GM12878 (cell line): ENCODE measurements around the gene MAPKAPK2. TPM values are rescaled to one million over a fixed set of nuclear protein-coding genes. Genes with fewer than 3 reads are reported as not detected.
A peak's percentile ranks its signal among the peaks of the same experiment; 100 is the strongest.

Experiments
- ATAC-seq: fragments of 200-7000 bp; cut with Tn5 transposase; 3 replicates; pipeline ENCODE4 v1.9.1; 2020; ENCODE audit warnings: mild to moderate bottlenecking, moderate library complexity
- BruUV-seq: library from RNA; stranded (reverse); fragments of 400-500 nt; replicated peaks from 2 replicates; lab custom pipeline; 2021; lab: Mats Ljungman, UMichigan
- CTCF ChIA-PET: fragments of 300-600 bp; sonication (Branson Sonifier 250); formaldehyde crosslinking; extraction: SDS; loops from one replicate; lab custom pipeline; 2021; ENCODE audit warnings: inconsistent platforms; lab: Yijun Ruan, JAX
- POLR2A ChIA-PET: fragments of 350-600 bp; formaldehyde crosslinking; extraction: SDS; loops from one replicate; lab custom pipeline; 2021; ENCODE audit warnings: inconsistent platforms; lab: Charles Lee
- RAD21 ChIA-PET: fragments of 300-600 bp; sonication (Branson Sonifier 250); formaldehyde crosslinking; loops from one replicate; lab custom pipeline; 2023; ENCODE audit warnings: antibody characterized with exemption; ENCODE audit not compliant: unreplicated experiment; lab: Charles Lee
- SMC1A ChIA-PET: fragments of 300-600 bp; sonication (Branson Sonifier 250); formaldehyde crosslinking; loops from one replicate; lab custom pipeline; 2023; ENCODE audit not compliant: unreplicated experiment, uncharacterized antibody; lab: Charles Lee
- DNase-seq: peaks from one replicate; pipeline ENCODE4 v3.0.0-alpha.2; 2011; ENCODE audit warnings: low read depth, low spot score
- FAIRE-seq: peaks from 3 replicates; lab custom pipeline; 2011; peaks lifted over from hg19 to GRCh38; lab: Jason Lieb, UNC
- H2AFZ ChIP-seq: 2 replicates; pipeline ENCODE4 v1.6.0; 2011; ENCODE audit warnings: low read depth, low read length, control low read depth; ENCODE audit not compliant: control insufficient read depth
- H3K27ac ChIP-seq: 2 replicates; pipeline ENCODE4 v1.5.1; 2011; ENCODE audit warnings: control low read depth; ENCODE audit not compliant: control insufficient read depth, insufficient read depth
- H3K27me3 ChIP-seq, 2 experiments: replicated peaks in 1 of 2; 2 replicates each; pipeline versions ENCODE4 v1.6.0 to v1.6.1; 2011; ENCODE audit warnings: low read length in 1 of 2; ENCODE audit not compliant: control insufficient read depth in 2 of 2, insufficient read depth in 2 of 2
- H3K36me3 ChIP-seq, 2 experiments: 2 replicates each; pipeline ENCODE4 v1.5.1; 2011; ENCODE audit warnings: low read length in 1 of 2; ENCODE audit not compliant: control insufficient read depth in 2 of 2, insufficient read depth in 2 of 2
- H3K4me1 ChIP-seq: 2 replicates; pipeline ENCODE4 v1.6.1; 2011; ENCODE audit warnings: mild to moderate bottlenecking, low read length, moderate library complexity, mixed read lengths; ENCODE audit not compliant: control insufficient read depth, insufficient read depth
- H3K4me2 ChIP-seq: 2 replicates; pipeline ENCODE4 v1.6.0; 2011; ENCODE audit warnings: control low read depth; ENCODE audit not compliant: control insufficient read depth, insufficient read depth
- H3K4me3 ChIP-seq: fragments of 200-600 bp; sonication (generic); 2 replicates; pipeline ENCODE4 v1.5.1; 2016
- H3K79me2 ChIP-seq: 2 replicates; pipeline ENCODE4 v1.6.0; 2011; ENCODE audit warnings: low read length; ENCODE audit not compliant: control insufficient read depth, insufficient read depth
- H3K9ac ChIP-seq: 2 replicates; pipeline ENCODE4 v1.8.0; 2011; ENCODE audit warnings: low read length, control low read depth, mixed read lengths; ENCODE audit not compliant: control insufficient read depth, insufficient read depth
- H3K9me3 ChIP-seq: replicated peaks from 3 replicates; pipeline ENCODE4 v1.5.1; 2011; ENCODE audit warnings: mild to moderate bottlenecking, low read length; ENCODE audit not compliant: control insufficient read depth, insufficient read depth
- H4K20me1 ChIP-seq: 2 replicates; pipeline ENCODE4 v1.6.0; 2011; ENCODE audit not compliant: control insufficient read depth, insufficient read depth
- BCL11A ChIP-seq: IDR thresholded peaks from 2 replicates; pipeline ENCODE4 v1.6.1; 2011; ENCODE audit warnings: low read depth, low read length
- CBFB ChIP-seq: IDR thresholded peaks from 2 replicates; pipeline ENCODE4 v1.6.1; 2016; ENCODE audit warnings: antibody characterized with exemption, low read depth
- CBX5 ChIP-seq: sonication (generic); IDR thresholded peaks from 2 replicates; pipeline ENCODE4 v1.6.1; 2016; ENCODE audit warnings: low read depth, moderate library complexity, mild to moderate bottlenecking, inconsistent platforms
- CHD1 ChIP-seq: IDR thresholded peaks from 2 replicates; pipeline ENCODE4 v1.6.1; 2012; ENCODE audit warnings: low read depth, low read length, improper control_type of control experiment
- CREB1 ChIP-seq: IDR thresholded peaks from 2 replicates; pipeline ENCODE4 v1.6.1; 2012; ENCODE audit warnings: low read depth, mild to moderate bottlenecking, inconsistent platforms
- ETV6 ChIP-seq, 2 experiments: fragments of 450-650 bp in 1 of 2; IDR thresholded peaks in 1 of 2; conservative IDR thresholded peaks in 1 of 2; 2 replicates each; pipeline ENCODE4 v1.6.1; 2014; ENCODE audit warnings: antibody characterized with exemption in 1 of 2, borderline replicate concordance in 1 of 2, low read depth in 1 of 2, mild to moderate bottlenecking in 1 of 2, moderate library complexity in 1 of 2
- FOS ChIP-seq: IDR thresholded peaks from 3 replicates; pipeline ENCODE4 v1.6.1; 2011; ENCODE audit warnings: borderline replicate concordance; ENCODE audit not compliant: insufficient read length; ENCODE audit errors: extremely low read depth
- JUND ChIP-seq: IDR thresholded peaks from 2 replicates; pipeline ENCODE4 v1.6.1; 2012; ENCODE audit warnings: low read depth, mild to moderate bottlenecking, low read length, improper control_type of control experiment, moderate library complexity
- NR2C1 ChIP-seq: fragments of 450-650 bp; IDR thresholded peaks from 2 replicates; pipeline ENCODE4 v1.6.1; 2017; ENCODE audit warnings: antibody characterized with exemption, mild to moderate bottlenecking, moderate library complexity
- NR2C2 ChIP-seq: IDR thresholded peaks from 2 replicates; pipeline ENCODE4 v1.6.1; 2011; ENCODE audit warnings: borderline replicate concordance, low read depth; ENCODE audit not compliant: control insufficient read depth, insufficient read length
- SMAD1 ChIP-seq: fragments of 450-650 bp; IDR thresholded peaks from 2 replicates; pipeline ENCODE4 v1.6.1; 2018; ENCODE audit warnings: mild to moderate bottlenecking, low read depth; ENCODE audit not compliant: partially characterized antibody
- STAT1 ChIP-seq: fragments of 450-650 bp; conservative IDR thresholded peaks from 2 replicates; pipeline ENCODE4 v1.6.1; 2014; ENCODE audit warnings: antibody characterized with exemption, mild to moderate bottlenecking
- WRNIP1 ChIP-seq: IDR thresholded peaks from 2 replicates; pipeline ENCODE4 v1.6.1; 2011; ENCODE audit warnings: low read depth, low read length, improper control_type of control experiment, borderline replicate concordance
- WGBS: methylation state at CpG from one replicate; pipeline ENCODE4 v1.1.6; 2016; ENCODE audit warnings: low lambda C conversion rate; ENCODE audit not compliant: insufficient replicate concordance, insufficient coverage; ENCODE audit errors: missing lambda C conversion rate; 5-methylcytosine and 5-hydroxymethylcytosine counted together
- in situ Hi-C: fragments of 300-500 bp; cut with MboI; formaldehyde crosslinking; loops from 9 replicates; pipeline ENCODE4 v1.14.3; 2018; ENCODE audit warnings: mixed read lengths
- intact Hi-C: fragments of 100-400 bp; cut with micrococcal nuclease; formaldehyde crosslinking; loops from one replicate; pipeline ENCODE4 v1.14.2; 2022; ENCODE audit not compliant: unreplicated experiment
- polyA plus RNA-seq, 11 experiments: library from polyadenylated mRNA; depleted of rRNA in 4 of 11; unstranded in 6 of 11; stranded (reverse) in 5 of 11; fragments of >200 nt; fragmentation: Nextera tagmentation in 4 of 11; fragmentation: Illumina TruSeq in 1 of 11; extraction: Ambion mirVana in 4 of 11; extraction: Trizol in 1 of 11; gene quantifications; 1 replicate in 1 of 11; 2 replicates in 10 of 11; pipeline versions ENCODE4 v1.2.1 to v1.2.3, GENCODE V29; 2011 to 2016; ENCODE audit warnings: inconsistent platforms in 2 of 11, missing spikeins in 2 of 11, low read depth in 1 of 11
- total RNA-seq, 4 experiments: library from RNA; depleted of rRNA in 3 of 4; stranded (reverse); fragments of >200 nt in 3 of 4; fragmentation: Illumina TruSeq in 1 of 4; extraction: Trizol in 1 of 4; gene quantifications; 2 replicates each; pipeline versions ENCODE4 v1.2.1 to v1.2.3, GENCODE V29; 2013 to 2021
- TF ChIP-seq, protein P1 (sequence below): IDR thresholded peaks from 2 replicates; pipeline ENCODE4 v1.6.1; 2011; ENCODE audit warnings: mild to moderate bottlenecking, low read depth, low read length, moderate library complexity; ENCODE audit not compliant: insufficient replicate concordance
- TF ChIP-seq, protein P2 (sequence below): IDR thresholded peaks from 2 replicates; pipeline ENCODE4 v1.6.1; 2011; ENCODE audit warnings: low read depth, low read length, improper control_type of control experiment, borderline replicate concordance
- TF ChIP-seq, protein P3 (sequence below): fragments of 150-350 bp; IDR thresholded peaks from 2 replicates; pipeline ENCODE4 v1.6.1; 2016; ENCODE audit warnings: low read depth, low read length

Gene MAPKAPK2
- total and polyA plus RNA-seq, 10 of the 15 experiments (the other 5 are each of a cell fraction or from before 2014, with no cell fraction given), result 0.72 to 92.2 (median 49.3) TPM

DNA sequence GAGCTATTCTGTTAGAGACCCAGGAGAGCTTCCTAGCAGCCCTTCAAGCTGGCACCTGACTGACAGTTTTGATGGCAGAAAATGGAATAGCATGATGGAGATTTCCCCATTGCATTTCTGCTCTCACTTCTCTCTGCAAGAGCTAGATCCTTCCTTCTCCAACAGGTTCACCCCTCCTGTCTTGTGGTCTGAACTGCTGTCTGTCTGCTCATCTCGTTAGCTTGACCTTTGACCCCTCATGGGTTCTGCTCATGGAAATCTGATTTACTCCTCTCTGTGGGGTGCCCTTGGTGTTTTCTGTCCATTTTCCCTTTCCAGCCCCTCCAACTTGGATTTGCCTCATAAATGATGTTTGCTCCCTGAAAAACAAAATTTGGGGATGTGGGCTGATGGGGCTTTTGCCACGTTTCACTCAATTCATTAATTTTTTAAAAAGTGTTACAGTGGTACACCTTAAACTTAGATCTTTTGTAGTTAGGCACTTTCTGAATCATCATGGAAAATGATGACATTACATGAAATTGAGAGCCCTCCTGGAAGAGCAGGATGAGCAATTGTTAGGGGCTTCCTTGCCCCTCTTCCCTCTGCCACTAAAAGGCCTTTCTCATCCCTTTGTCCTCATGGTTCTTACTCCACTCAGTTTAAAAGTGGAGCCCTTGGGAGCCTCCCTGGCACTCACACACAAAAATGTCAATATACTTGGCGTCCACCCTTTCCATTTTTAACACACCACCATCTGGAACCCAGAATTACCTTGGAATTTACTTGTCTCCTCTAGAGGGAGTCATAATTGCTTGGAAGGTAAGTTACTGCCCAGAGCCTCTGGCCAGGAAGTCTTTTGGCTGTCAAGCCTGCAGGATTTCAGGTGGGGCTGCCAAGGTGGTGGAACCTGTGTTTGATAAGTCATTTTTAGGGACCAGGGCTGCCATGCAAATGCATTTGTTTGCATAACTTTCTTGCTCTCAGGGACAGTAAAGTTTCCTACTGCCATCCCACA lies 54.0 kb downstream of the MAPKAPK2 start:
- BruUV-seq, result no TSS peak
- TF ChIP-seq FOS (no peak), CBFB (no peak), CBX5 (no peak), BCL11A (no peak), CHD1 (no peak), WRNIP1 (no peak), ETV6 (conservative IDR thresholded peaks at IDR 0.05 in 1 of 2, IDR thresholded peaks at IDR 0.05 in 1 of 2; ENCODE audit: borderline replicate concordance in 1 of 2, low read depth in 1 of 2) (no peak), NR2C2 (peak; percentile 76), JUND (no peak), NR2C1 (peak; percentile 83), CREB1 (no peak), STAT1 (0 out of 2 replicates have a peak, but pooled peaks have one; percentile 20), SMAD1 (no peak)
- TF ChIP-seq, protein P1, sequence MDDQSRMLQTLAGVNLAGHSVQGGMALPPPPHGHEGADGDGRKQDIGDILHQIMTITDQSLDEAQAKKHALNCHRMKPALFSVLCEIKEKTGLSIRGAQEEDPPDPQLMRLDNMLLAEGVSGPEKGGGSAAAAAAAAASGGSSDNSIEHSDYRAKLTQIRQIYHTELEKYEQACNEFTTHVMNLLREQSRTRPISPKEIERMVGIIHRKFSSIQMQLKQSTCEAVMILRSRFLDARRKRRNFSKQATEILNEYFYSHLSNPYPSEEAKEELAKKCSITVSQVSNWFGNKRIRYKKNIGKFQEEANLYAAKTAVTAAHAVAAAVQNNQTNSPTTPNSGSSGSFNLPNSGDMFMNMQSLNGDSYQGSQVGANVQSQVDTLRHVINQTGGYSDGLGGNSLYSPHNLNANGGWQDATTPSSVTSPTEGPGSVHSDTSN, result no peak
- TF ChIP-seq, protein P2, sequence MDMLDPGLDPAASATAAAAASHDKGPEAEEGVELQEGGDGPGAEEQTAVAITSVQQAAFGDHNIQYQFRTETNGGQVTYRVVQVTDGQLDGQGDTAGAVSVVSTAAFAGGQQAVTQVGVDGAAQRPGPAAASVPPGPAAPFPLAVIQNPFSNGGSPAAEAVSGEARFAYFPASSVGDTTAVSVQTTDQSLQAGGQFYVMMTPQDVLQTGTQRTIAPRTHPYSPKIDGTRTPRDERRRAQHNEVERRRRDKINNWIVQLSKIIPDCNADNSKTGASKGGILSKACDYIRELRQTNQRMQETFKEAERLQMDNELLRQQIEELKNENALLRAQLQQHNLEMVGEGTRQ, result no peak
- TF ChIP-seq, protein P3, sequence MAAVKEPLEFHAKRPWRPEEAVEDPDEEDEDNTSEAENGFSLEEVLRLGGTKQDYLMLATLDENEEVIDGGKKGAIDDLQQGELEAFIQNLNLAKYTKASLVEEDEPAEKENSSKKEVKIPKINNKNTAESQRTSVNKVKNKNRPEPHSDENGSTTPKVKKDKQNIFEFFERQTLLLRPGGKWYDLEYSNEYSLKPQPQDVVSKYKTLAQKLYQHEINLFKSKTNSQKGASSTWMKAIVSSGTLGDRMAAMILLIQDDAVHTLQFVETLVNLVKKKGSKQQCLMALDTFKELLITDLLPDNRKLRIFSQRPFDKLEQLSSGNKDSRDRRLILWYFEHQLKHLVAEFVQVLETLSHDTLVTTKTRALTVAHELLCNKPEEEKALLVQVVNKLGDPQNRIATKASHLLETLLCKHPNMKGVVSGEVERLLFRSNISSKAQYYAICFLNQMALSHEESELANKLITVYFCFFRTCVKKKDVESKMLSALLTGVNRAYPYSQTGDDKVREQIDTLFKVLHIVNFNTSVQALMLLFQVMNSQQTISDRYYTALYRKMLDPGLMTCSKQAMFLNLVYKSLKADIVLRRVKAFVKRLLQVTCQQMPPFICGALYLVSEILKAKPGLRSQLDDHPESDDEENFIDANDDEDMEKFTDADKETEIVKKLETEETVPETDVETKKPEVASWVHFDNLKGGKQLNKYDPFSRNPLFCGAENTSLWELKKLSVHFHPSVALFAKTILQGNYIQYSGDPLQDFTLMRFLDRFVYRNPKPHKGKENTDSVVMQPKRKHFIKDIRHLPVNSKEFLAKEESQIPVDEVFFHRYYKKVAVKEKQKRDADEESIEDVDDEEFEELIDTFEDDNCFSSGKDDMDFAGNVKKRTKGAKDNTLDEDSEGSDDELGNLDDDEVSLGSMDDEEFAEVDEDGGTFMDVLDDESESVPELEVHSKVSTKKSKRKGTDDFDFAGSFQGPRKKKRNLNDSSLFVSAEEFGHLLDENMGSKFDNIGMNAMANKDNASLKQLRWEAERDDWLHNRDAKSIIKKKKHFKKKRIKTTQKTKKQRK, result no peak

More for the DNA sequence above, 54.0 kb downstream of the MAPKAPK2 start:
- Histone ChIP-seq H3K79me2 (no peaks in the 10 kb centered on the region), H3K9ac (no peak overlapping the region), H3K4me3 (no peak overlapping the region), H3K36me3 (peaks cover 14% of the 10 kb centered on the region in 2 experiments; a peak in 2 of 4 replicates), H3K27me3 (no peaks in the 10 kb centered on the region), H2AFZ (no peak overlapping the region), H3K9me3 (no peaks in the 10 kb centered on the region), H3K4me2 (peak overlapping the region; percentile 72), H3K4me1 (peaks cover 66% of the 10 kb centered on the region), H4K20me1 (peaks cover 2% of the 10 kb centered on the region; the same call in 1 of the 2 replicates), H3K27ac (peak overlapping the region; percentile 79)
- DNase-seq (no peak), ATAC-seq (peak; percentile 3), FAIRE-seq (no peak)
- POLR2A ChIA-PET, result interaction anchor here (0.8 to 3.2 kb wide), 12 partner anchors 19 to 267 kb away, joined by 3 to 52 read pairs (median 4); partner anchors contain the start of genes IL10 and IL19
- RAD21 ChIA-PET, result interaction anchor here (0.8 to 9.3 kb wide), 33 partner anchors 11 to 244 kb away, joined by 3 to 297 read pairs (median 8); partner anchors contain the start of genes DYRK3, IL10 and IL19
- 9% methylated on average over 3 of the region's 3 CpGs for WGBS
- in situ Hi-C loops (loop anchor here (5.0 kb wide), 2 partner anchors 34 to 64 kb away; partner anchors contain the start of genes IL10 and IL19), intact Hi-C loops (loop anchor here (1.0 to 5.0 kb wide), 5 partner anchors 28 to 674 kb away; no protein-coding TSS in a partner anchor)
- SMC1A ChIA-PET, result interaction anchor here (0.6 to 6.4 kb wide), 41 partner anchors 10 to 243 kb away, joined by 3 to 417 read pairs (median 5); partner anchors contain the start of genes IL10 and IL19
- CTCF ChIA-PET, result interaction anchor here (0.6 to 20.3 kb wide), 38 partner anchors 13 to 243 kb away, joined by 3 to 805 read pairs (median 6); partner anchors contain the start of genes DYRK3, IL10, IL19 and IL20
